GM12873 (cell line): ENCODE data around the gene FAM180A.
A peak's percentile ranks its signal among the peaks of the same experiment; 100 is the strongest.

ENCODE experiments used
- TF ChIP-seq, protein P1 (sequence below): IDR thresholded peaks from 2 replicates; pipeline ENCODE4 v1.5.1; 2012; ENCODE audit warnings: low read depth, mild to moderate bottlenecking, moderate library complexity, low read length, control low read depth; ENCODE audit not compliant: insufficient read depth; ENCODE audit errors: missing control alignments

The FAM180A gene

DNA sequence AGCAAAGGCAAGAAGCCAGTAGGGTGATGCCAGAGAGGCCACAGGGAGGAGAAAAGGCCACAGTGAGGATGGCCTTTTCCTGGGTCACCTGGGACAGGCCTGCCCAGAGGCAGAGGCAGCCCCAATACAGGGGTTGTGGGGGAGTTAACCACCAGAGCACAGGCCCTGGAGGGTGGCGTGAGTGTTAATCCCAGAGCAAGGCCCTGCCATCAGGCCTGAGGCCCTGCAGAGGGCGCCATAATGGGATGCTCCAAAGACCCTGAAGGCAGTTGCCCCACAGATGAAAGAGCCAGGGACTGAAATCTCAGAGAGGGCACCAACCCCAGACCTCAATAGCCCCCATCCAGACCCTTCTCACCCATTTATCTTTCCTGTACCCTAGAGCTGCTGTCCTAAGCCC, 44.5 kb downstream of the FAM180A start:
- TF ChIP-seq, protein P1, sequence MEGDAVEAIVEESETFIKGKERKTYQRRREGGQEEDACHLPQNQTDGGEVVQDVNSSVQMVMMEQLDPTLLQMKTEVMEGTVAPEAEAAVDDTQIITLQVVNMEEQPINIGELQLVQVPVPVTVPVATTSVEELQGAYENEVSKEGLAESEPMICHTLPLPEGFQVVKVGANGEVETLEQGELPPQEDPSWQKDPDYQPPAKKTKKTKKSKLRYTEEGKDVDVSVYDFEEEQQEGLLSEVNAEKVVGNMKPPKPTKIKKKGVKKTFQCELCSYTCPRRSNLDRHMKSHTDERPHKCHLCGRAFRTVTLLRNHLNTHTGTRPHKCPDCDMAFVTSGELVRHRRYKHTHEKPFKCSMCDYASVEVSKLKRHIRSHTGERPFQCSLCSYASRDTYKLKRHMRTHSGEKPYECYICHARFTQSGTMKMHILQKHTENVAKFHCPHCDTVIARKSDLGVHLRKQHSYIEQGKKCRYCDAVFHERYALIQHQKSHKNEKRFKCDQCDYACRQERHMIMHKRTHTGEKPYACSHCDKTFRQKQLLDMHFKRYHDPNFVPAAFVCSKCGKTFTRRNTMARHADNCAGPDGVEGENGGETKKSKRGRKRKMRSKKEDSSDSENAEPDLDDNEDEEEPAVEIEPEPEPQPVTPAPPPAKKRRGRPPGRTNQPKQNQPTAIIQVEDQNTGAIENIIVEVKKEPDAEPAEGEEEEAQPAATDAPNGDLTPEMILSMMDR: peak; percentile 53

DNA sequence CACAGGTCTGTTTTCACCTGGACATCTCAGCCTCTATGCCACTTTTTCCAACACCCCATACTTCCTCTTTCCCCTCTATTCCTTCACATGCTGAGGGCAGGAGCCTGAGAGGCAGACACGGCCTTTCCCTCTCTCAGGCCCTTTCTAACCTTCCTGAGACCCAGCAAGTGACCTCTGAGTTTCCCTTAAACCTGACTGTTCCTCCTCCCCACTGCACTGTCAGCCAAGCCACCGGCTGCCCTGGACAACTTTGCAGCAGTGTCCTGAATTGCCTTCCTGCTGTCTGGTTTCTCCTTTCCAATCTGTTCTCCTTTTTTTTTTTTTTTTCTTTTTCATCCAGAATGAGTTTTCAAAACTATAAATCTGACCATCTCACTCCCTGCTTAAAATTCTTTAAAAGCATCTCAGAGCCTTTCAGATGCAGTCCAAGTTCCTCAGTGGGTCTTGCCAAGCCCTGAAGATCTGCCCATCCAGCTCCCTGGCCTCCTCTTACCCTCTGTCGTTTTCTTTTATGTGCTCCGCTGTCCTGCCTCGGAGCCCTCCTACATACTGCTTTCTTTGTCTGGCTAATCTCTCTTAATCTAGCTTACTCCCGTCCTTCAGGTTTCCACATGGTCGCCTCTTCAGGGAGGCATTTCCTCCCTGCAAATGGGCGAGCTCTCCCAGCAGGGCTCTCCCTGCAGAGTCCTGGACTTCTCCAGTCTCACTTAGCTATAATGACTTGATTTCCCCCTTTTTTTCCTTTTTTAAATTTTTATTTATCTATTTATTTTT, 51.1 kb downstream of the FAM180A start:
- TF ChIP-seq, protein P1: no peak

DNA sequence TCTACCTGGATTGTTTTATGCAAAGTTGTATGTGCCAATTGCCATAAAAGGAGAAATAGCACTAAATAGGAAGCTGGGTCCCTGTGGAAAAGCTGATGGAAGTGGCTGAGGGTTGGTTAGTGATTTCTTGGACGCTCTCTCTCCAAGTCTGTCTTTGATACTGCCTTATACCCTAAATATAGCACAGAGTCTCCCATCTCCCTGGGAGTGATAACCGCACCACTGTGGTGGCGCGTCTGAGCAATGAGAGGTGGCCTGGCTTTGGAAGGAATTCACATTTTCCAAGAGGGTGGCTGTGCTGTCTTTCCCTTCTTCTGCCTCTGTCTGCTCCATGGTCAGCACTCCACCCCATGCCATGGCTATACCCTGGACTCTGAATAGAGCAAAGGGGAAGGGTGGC, 55.1 kb downstream of the FAM180A start:
- TF ChIP-seq, protein P1: no peak

DNA sequence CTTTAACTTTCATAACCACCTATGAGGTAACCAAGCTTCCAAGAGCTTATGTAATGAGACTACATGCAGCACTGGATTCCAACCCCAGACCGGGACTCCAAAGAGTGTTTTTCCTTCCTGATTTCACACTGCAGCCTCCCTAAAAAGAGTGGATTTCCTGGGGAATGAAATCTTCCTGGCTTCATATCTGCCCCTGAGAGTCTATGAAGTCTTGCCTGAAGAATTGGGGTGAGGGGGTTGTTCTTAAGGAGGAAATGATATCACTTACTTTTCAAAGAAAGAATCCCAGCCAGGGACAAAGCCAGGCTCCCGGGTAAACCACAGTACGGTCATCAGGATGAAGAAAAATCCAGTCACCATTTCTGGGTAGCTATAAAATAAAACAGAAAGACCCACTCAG, 56.6 kb downstream of the FAM180A start:
- TF ChIP-seq, protein P1: no peak

DNA sequence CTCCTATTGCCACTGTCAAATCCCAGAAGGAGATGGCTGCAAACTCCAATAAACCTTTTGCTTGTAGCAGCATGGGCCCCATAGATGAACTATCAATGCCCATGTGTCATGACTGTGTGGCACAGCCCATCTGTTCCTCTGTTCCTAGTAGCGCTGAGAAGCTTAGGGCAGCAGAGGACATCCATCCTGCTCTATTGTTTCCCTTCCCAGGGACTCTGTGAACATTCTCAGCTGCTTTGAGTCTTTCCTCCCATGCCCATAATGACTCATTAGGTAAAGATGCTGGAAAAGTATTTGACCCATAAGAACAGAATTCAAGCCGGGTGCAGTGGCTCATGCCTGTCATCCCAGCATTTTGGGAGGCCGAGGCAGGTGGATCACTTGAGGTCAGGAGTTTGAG, 58.0 kb downstream of the FAM180A start:
- TF ChIP-seq, protein P1: no peak

DNA sequence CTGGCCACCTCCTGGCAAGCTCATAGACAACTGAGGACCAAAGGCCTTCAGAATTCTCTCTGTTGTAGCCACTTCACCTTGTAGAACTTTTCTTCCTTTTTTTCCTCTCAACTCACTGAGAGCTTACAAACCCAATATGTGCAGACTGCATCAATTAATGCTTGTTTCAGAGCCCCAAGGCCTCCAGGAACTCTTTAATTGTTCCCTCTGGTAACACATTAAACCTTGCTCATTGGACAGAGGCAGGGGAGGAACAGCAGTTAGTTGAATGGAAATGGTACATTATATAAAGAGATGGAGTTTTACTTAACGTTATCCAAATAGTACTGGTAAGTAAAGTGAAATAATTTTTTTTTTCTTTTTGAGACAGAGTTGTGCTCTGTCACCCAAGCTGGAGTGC, 61.1 kb downstream of the FAM180A start:
- TF ChIP-seq, protein P1: no peak

DNA sequence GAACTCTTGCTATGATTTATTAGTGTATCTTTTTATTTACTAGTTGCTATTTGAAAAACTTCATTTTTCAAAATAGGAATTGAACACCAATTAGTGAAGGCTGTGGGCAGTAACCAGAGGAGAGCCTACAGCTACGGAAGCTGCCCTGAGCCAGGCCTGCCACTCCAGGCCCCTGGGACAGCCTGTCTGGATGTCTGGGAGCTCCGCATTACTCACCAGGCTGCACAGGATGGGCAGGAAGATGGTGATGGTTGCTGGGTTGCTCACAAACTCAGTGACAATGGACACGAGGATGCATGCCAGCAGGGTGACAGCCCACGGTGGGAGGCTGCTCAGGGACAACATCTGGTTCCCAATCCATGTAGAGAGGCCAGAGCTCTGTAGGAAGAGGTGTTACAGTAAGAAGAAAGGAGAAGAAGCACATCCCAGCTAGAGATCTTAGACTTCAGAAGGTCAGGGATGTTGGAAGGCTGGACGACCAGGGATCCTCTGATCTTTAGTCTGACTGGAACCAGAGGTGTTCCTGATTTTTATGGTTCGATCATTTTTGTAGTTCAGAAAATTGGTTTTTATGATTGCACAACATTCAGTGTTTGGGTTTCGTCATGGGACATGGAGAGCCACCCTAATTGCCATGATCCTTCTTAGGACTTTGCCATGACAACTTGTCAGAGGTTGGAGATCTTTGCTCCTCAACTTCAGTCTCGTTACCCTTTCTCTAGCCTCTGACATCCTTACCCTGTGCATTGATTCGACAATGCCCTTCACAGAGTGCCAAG, 63.1 kb downstream of the FAM180A start:
- TF ChIP-seq, protein P1: no peak
